Jurkat, Clone E6-1 (cell line): ENCODE measurements around the gene PODXL2.

Experiments
- DNase-seq: peaks from one replicate; pipeline ENCODE4 v3.0.0-alpha.2; 2011; ENCODE audit warnings: low read depth, low spot score
- H3K4me3 ChIP-seq: 2 replicates; pipeline ENCODE4 v1.5.1; 2011; ENCODE audit warnings: mild to moderate bottlenecking, low read length, control low read depth, moderate library complexity

PODXL2 gene

GRCh38 chr3:127711896-127712295 lies 82.9 kb downstream of the PODXL2 start:
- no peak for DNase-seq
- no peak overlapping the region for H3K4me3 ChIP-seq

DNA sequence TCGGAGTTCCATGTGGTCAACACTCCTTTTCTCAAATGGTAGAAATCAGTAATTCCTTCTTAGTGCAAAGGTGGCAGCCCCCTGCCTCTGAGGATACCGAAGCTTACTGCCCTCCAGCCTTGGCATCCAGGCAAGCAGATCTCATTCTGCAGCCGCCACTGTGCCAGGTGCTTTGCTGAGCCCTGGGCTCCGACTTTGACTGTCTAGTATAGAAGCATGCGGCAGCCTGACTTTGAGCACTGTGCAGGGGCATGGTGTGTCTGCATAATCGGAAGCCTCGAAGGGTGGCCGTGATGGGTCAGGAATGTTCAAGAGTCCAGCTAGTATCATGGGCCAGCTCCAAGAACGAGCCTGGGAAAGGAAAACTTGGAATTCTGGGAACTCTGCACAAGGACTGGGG lies 83.5 kb downstream of the PODXL2 start:
- no peak overlapping the region for H3K4me3 ChIP-seq

DNA sequence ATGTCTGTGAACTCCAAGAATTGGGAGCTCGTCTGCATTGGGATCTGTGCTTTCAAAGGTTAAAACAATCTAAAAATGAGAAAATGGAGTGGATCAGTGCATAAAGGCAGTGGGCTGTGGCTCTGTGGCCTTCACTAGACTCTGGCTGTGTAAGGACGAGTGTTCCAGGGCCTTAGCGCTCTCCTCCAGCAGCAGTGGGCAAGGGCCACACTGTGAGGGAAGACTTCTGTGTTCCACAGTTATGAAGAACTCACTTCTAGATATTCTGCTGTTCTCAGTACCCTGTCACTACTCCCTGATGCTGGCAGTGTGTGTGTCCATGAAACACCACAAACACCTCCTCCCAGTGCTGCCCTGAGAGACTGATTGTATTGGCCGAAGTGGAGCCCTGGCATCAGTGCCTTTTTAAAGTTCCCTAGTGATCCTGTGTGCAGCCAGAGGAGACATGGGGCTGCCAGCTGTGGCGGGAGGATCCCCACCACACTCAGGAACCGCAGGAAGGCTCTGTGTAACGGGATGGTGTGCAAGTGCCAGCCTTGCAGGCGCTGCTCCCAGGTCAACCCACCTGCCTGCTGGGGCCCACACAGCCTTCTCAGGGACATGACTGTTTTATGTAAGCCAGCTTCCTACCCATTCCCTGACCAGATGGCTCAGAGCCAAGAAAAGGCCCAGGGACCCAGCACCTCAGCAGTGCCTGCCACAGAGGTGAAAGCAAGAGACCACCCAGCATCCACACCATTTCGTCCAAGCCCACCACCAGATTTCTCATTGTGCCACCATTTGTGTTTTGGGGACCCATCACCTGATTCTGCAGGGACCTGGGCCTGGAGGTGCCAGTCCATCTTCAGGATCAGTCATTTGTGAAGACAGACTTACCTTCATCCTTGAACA lies 84.1 kb downstream of the PODXL2 start:
- DNase-seq = no peak
- no peak overlapping the region for H3K4me3 ChIP-seq

More for the DNA sequence above, 83.5 kb downstream of the PODXL2 start:
- no peak for DNase-seq

DNA sequence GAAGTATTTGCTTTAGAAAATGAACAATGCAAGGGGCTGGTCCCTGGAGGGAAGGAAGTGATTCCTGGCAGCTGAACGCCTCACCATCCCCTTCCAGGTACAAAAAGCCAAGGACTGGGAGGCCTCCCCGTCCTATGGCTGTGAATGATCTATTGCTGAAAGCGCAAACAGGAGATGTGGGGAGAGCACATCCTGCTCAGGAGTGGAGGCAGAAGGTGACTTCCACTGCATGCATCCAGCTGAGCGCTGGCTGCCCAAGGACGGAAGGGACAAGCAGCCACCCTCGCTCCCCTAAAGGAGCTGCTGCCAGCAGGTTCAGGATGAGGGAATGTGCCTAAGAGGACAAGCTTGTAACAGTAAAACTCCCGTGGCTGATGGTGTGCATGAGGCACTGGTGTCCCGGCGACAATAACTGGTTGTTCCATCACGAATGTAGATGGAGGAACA lies 85.2 kb downstream of the PODXL2 start:
- no peak for DNase-seq
- H3K4me3 ChIP-seq = no peak overlapping the region

GRCh38 chr3:127714866-127715265 lies 85.9 kb downstream of the PODXL2 start:
- H3K4me3 ChIP-seq = no peak overlapping the region
- DNase-seq = no peak

GRCh38 chr3:127715532-127715931 lies 86.5 kb downstream of the PODXL2 start:
- no peak overlapping the region for H3K4me3 ChIP-seq
- DNase-seq = no peak

- no peak overlapping the region for H3K4me3 ChIP-seq
- no peak for DNase-seq
Observed at GRCh38 chr3:127716384-127716783, 87.4 kb downstream of the PODXL2 start.

- H3K4me3 ChIP-seq = no peak overlapping the region
- DNase-seq = no peak
Observed at GRCh38 chr3:127717357-127718244, 88.6 kb downstream of the PODXL2 start.

DNA sequence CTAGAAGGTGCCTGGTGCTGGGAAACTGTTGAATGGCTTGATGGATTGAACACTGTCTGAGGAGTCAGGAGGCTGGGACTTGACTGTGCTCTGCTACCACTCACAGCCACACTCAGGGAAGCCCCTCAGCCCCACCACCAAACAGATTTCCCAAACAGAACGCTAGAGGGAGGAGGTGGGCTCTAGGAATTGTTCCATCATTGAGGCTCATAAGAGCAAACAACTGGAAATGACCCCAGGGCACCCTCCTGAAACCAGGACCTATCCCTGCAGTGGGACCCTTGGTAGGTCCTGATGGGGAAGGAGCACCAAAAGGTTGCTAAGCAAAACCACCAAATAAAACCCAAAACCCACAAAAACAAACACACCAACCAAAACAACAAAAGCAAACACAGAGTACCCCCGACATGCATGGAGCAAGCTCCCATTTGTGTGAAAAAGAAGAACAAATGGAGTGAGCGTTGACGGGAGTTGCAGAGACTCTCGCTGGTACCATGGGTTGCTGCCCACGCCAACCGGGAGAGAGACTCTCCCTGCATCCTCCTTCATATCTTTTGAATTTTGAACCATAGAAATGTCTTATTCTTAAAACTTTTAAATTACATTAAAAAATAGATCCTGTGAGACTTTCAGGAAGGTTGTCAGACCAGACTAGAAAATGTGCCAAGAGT lies 89.4 kb downstream of the PODXL2 start:
- no peak overlapping the region for H3K4me3 ChIP-seq
- no peak for DNase-seq

DNA sequence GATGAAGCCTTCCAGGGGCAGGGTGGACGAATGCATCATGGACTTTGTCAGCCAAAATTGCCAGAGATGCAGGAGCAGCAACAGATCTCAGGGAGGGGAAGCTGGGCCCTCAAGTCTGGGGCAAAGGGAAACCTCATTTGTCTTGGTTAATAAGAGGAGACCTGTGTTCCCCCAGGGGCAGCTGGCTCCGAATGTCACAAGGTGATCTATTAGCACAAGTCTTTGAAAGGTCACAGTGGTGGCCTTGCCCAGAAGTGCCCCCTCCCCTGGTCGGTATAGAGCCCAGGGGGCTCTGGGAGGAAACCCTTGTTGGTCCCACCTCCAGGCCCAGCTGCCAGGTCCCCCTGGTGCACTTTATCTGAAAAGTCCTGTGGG lies 89.9 kb downstream of the PODXL2 start:
- H3K4me3 ChIP-seq = no peak overlapping the region
- DNase-seq = no peak

- no peak overlapping the region for H3K4me3 ChIP-seq
- DNase-seq = no peak
Observed at GRCh38 chr3:127719369-127719768, 90.4 kb downstream of the PODXL2 start.

DNA sequence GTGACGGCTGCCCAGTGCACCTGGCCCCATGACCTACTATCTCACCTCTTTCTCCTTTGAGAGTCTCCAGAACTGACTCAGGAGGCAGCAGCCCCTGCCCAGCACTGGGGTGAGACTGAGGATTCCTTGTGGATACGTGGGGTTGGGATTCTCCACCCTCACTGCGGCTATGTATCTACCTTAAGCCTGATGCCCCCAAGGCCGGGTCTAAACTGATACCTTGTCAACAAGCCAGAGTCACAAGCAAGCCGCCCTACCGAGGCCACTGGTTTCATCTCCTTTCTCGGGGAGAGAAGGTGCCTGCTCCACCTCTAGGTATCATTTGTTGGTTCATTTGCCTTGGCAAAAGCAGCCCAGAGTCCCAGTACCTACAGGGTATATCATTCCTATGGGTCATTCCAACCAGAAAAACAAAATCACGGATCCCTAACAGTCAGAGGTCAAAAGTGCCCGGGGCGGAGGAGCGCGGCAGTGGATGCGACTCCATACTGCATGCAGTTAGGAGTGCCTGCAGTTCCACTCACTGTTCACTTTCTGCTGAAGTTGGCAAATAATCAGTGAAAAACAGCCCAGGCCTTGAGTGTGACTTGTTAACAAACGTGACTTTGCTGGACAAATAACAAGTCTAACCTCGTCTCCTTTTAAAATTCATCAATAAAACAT lies 91.3 kb downstream of the PODXL2 start:
- no peak for DNase-seq
- H3K4me3 ChIP-seq = no peak overlapping the region

DNA sequence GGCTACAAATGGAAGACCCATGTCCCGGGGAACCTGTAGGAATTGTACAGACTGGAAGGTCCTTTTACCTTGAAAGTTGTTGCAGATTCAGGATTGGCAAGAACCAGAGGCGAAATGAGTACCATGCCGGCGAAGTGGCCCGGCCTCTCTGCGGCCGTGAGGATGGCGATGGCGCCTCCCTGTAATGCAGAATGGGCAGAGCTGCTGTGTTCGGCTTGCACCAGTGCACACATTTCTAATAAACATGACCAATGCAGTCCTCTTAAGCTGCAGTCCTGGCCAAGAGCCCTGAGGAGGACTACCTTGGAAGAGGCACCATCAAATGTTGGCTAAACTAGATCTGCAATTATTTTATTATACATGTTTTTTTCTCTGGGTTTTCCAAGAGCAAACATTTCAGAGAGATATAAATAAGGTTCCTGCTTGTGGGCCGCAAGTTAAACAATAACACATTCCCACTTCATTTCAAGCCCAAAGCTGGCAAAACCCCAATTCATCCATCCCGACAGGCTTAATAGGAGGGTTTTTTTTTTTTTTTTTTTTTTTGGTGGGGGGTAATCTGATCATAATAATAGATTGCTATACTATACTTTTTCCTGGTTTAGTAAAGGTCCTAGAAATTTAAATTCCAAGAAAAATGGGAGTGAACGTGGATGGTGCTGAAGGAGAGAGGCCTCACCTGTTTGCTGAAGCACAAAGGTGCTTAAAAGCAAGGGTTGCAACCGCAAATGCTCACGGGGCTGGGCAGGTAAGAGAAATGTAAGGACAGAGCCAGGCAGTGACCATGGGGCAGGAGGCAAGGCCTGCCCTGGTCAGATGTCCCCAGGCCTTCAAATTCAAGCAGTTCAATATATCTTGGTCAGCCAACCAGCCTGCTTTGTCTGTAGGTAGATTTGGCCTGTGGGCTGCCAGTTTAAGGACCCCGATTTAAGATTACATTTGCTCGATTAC lies 92.3 kb downstream of the PODXL2 start:
- no peak for DNase-seq
- H3K4me3 ChIP-seq = no peak overlapping the region

GRCh38 chr3:127722091-127722784 lies 93.3 kb downstream of the PODXL2 start:
- no peak overlapping the region for H3K4me3 ChIP-seq
- DNase-seq = no peak
